ENCODE results near the gene ELF5. TPM values are rescaled to one million over a fixed set of nuclear protein-coding genes. Genes with fewer than 3 reads are reported as not detected.

Gene ELF5
- total and polyA plus RNA-seq, 2 of the 8 experiments (the other 6 are each of a cell fraction or from before 2014, with no cell fraction given), result not detected

DNA sequence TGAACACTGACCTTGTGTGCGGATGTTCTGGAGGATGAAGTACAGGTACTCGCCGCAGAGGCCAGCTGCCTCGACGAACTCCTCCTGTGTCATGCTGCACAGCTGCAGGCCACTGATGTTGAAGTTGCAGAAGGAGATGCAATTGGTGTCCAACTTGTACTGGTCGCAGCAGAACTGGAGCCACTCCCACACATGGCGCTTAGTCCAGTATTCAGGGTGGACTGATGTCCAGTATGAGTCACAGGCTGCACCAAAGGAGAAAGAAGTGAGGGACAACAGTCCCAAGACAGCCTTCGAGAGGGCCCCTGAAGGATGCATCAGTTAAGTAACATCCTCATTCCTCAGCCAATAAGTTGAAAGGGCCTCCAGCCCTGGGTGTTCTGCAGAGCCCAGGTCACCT lies 20.1 kb downstream of the ELF5 start:
- H4K91ac ChIP-seq (replicated peaks; ENCODE audit: insufficient read length, low read length), result no peak overlapping the region
- H2BK120ac ChIP-seq (replicated peaks; ENCODE audit: low read depth, low read length), result no peak overlapping the region
- H3K9ac ChIP-seq (replicated peaks in 1 of 4; ENCODE audit: extremely low read depth in 1 of 4, low read depth in 3 of 4, low read length in 3 of 4), result no peak overlapping the region
- no peak overlapping the region for H3K27ac ChIP-seq (ENCODE audit: low read depth, low read length)
- FAIRE-seq, result no peak
- no peak overlapping the region for H2BK20ac ChIP-seq (ENCODE audit: low read length)
- H3K18ac ChIP-seq (ENCODE audit: extremely low read depth, low read length), result no peak overlapping the region
- DNase-seq (ENCODE audit: low read depth in 1 of 2, low spot score in 2 of 2), result no peak
- no peak overlapping the region for H3K56ac ChIP-seq (replicated peaks; ENCODE audit: insufficient read length, low read depth, low read length)
- H4K8ac ChIP-seq (ENCODE audit: extremely low read depth, insufficient read depth, low read length), result no peak overlapping the region
- H3K4ac ChIP-seq (replicated peaks; ENCODE audit: insufficient read length, low read depth, low read length), result no peak overlapping the region
- H4K5ac ChIP-seq (ENCODE audit: insufficient read length, low read depth, low read length), result no peak overlapping the region
- H2AK5ac ChIP-seq (ENCODE audit: low read depth, low read length), result no peak overlapping the region; the same call in 1 of the 2 replicates
- H3K9me3 ChIP-seq (ENCODE audit: insufficient read depth in 2 of 2, low read depth in 1 of 2, low read length in 1 of 2), result no peaks in the 10 kb centered on the region
- no peak overlapping the region for H3K4me3 ChIP-seq (ENCODE audit: extremely low read depth in 1 of 4, insufficient read depth in 2 of 4, low read depth in 3 of 4, low read length in 4 of 4)
- no peaks in the 10 kb centered on the region for H3K4me1 ChIP-seq (replicated peaks in 1 of 4; ENCODE audit: control insufficient read depth in 3 of 4, insufficient read depth in 4 of 4, low read length in 3 of 4)
- no peak overlapping the region for H2AFZ ChIP-seq (ENCODE audit: low read length)
- 0 out of 2 replicates have a peak overlapping the region, but pooled peaks have one; percentile 80 for H2BK12ac ChIP-seq (ENCODE audit: low read depth, low read length)
- H3K79me1 ChIP-seq (ENCODE audit: low read depth, low read length), result no peaks in the 10 kb centered on the region
- ChIA-PET POLR2A (ENCODE audit: partially characterized antibody) (no interaction called here), CTCF (ENCODE audit: partially characterized antibody) (interaction anchor here (0.6 to 3.1 kb wide), 16 partner anchors 8 to 979 kb away, joined by 3 to 20 read pairs (median 6); no protein-coding TSS in a partner anchor)
- H3K14ac ChIP-seq (ENCODE audit: insufficient read length), result no peak overlapping the region
- 90% methylated on average over 8 of the region's 8 CpGs; no CpG with 5 or more reads in 1 of the 2 experiments for WGBS, 2 experiments (ENCODE audit: extremely low coverage in 1 of 2, insufficient coverage in 1 of 2, insufficient read length in 1 of 2, insufficient replicate concordance in 2 of 2, low coverage in 1 of 2, low lambda C conversion rate in 2 of 2, missing lambda C conversion rate in 1 of 2)
- H3K23ac ChIP-seq (ENCODE audit: insufficient read length), result no peak overlapping the region
- no peaks in the 10 kb centered on the region for H4K20me1 ChIP-seq (replicated peaks in 1 of 2; ENCODE audit: control insufficient read depth in 1 of 2, insufficient read depth in 2 of 2, low read length in 2 of 2)
- H3K4me2 ChIP-seq (ENCODE audit: insufficient read depth in 1 of 2, low read depth in 2 of 2, low read length in 2 of 2), result no peak overlapping the region
- H3K36me3 ChIP-seq (ENCODE audit: control insufficient read depth in 2 of 4, insufficient read depth in 4 of 4, low read length in 3 of 4), result no peaks in the 10 kb centered on the region
- H3K27me3 ChIP-seq (replicated peaks in 1 of 4; ENCODE audit: control insufficient read depth in 3 of 4, extremely low read depth in 1 of 4, insufficient read depth in 3 of 4, low read length in 3 of 4), result no peaks in the 10 kb centered on the region
- no peaks in the 10 kb centered on the region for H3K79me2 ChIP-seq (ENCODE audit: control insufficient read depth in 1 of 2, insufficient read depth in 2 of 2, low read length in 2 of 2)
- H2BK5ac ChIP-seq (ENCODE audit: low read depth, low read length), result no peak overlapping the region
- no peak overlapping the region for H2BK15ac ChIP-seq (ENCODE audit: low read length)
- no peaks in the 10 kb centered on the region for H3K23me2 ChIP-seq (ENCODE audit: low read depth, low read length)
- no peak for TF ChIP-seq CREB1 (IDR thresholded peaks at IDR 0.05)
- no peak for TF ChIP-seq POLR2AphosphoS5 (IDR thresholded peaks at IDR 0.05; ENCODE audit: low read depth, low read length)
- TF ChIP-seq BRCA1 (IDR thresholded peaks at IDR 0.05; ENCODE audit: low read depth, low read length), result no peak
- TF ChIP-seq MAFK (IDR thresholded peaks at IDR 0.05; ENCODE audit: low read depth, low read length), result no peak
- TF ChIP-seq NRF1 (IDR thresholded peaks at IDR 0.05; ENCODE audit: low read depth, low read length), result no peak
- TF ChIP-seq JUN (IDR thresholded peaks at IDR 0.05; ENCODE audit: low read depth, low read length), result no peak
- TF ChIP-seq CEBPB (IDR thresholded peaks at IDR 0.05; ENCODE audit: low read depth, low read length), result no peak
- TF ChIP-seq, protein P1, sequence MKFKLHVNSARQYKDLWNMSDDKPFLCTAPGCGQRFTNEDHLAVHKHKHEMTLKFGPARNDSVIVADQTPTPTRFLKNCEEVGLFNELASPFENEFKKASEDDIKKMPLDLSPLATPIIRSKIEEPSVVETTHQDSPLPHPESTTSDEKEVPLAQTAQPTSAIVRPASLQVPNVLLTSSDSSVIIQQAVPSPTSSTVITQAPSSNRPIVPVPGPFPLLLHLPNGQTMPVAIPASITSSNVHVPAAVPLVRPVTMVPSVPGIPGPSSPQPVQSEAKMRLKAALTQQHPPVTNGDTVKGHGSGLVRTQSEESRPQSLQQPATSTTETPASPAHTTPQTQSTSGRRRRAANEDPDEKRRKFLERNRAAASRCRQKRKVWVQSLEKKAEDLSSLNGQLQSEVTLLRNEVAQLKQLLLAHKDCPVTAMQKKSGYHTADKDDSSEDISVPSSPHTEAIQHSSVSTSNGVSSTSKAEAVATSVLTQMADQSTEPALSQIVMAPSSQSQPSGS (IDR thresholded peaks at IDR 0.05; ENCODE audit: low read length), result no peak
- TF ChIP-seq SRF (IDR thresholded peaks at IDR 0.05; ENCODE audit: low read depth, low read length), result no peak
- no peak for TF ChIP-seq SAP30 (IDR thresholded peaks at IDR 0.05; ENCODE audit: insufficient read depth, insufficient replicate concordance, low read length)
- TF ChIP-seq, protein P2, sequence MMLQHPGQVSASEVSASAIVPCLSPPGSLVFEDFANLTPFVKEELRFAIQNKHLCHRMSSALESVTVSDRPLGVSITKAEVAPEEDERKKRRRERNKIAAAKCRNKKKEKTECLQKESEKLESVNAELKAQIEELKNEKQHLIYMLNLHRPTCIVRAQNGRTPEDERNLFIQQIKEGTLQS (IDR thresholded peaks at IDR 0.05; ENCODE audit: insufficient read depth, low read depth, low read length), result no peak
- no peak for TF ChIP-seq POLR2A (IDR thresholded peaks at IDR 0.05; ENCODE audit: control extremely low read depth in 1 of 2, low read depth in 2 of 2, low read length in 2 of 2)
- TF ChIP-seq SP2 (IDR thresholded peaks at IDR 0.05; ENCODE audit: low read length), result no peak

All from H1 (cell line).